ENCODE data around the gene IGFBPL1. TPM values are rescaled to one million over a fixed set of nuclear protein-coding genes. Genes with fewer than 3 reads are reported as not detected.
"Not testable (repeated sequence)": the region's sequence is repeated elsewhere in the genome, so short reads cannot be mapped to it uniquely, and the experiment has no call there.

Gene IGFBPL1
- polyA plus RNA-seq (ENCODE audit: insufficient read length in 4 of 4): 1 to 10 TPM; 1.0 to 2.1 (median 1.8) TPM

- DNase-seq (ENCODE audit: low read depth in 4 of 4, low spot score in 2 of 4): peak in 2 of 4 donors; percentile 13 to 24
Observed at GRCh38 chr9:38423973-38424843, at the start of gene IGFBPL1. IGFBPL1 (minus strand) TSS chr9:38424454; CDS start chr9:38424424, 30 bp downstream.

DNA sequence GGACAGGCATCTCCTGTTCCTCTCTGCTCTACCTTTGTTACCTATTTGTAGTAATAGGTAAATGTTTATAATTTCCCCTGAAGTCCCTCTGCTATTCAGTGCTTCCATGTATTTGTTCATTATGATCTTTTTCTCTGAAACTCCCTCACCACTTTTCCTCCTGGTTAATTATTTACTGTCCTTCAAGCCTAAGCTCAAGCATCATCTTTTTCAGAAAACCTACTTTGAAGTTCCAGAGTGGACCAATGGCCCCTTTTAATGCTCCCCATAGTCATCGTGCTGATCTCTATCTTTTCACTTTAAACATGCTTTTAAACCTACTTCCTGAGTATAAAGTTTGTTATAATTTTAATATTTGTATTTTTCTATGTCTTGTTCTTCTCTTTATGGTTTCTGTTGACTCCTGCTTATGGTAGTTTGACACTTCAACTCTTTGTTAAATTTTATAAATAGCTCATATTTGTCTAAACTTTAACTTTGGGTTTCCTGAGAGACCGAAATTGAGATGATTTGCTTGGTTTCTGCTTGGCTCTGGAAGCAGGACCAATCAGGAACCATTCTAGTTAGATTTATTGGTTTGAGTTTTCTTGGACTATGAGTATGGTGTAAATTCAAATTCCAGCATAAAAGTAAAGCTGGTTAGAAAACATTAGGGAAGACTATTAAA, 48.5 kb upstream of the IGFBPL1 start:
- DNase-seq (ENCODE audit: low read depth in 4 of 4, low spot score in 2 of 4): not testable (repeated sequence)

DNA sequence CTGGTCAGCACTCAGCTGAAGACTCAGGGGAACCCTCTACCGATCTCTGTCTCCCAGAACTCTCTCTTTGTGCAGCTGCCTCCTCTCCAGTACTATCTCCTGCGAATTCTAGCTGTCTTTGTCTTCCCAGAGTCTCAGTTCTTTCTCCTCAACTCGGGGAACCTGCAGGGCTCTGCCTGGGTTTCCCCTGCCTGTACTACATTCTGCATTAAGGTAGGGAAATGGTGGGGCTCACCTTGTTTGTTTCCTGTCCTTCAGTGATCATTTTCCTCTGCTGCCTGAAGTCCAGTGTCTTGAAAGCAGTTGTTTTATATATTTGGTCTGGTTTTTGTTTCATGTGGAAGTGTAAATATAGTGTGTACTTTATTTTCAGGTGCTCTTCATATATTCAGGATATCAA, 43.1 kb upstream of the IGFBPL1 start:
- DNase-seq (ENCODE audit: low read depth in 4 of 4, low spot score in 2 of 4): no peak

- DNase-seq (ENCODE audit: low read depth in 4 of 4, low spot score in 2 of 4): no peak
Observed at GRCh38 chr9:38453835-38454234, 29.6 kb upstream of the IGFBPL1 start.

DNA sequence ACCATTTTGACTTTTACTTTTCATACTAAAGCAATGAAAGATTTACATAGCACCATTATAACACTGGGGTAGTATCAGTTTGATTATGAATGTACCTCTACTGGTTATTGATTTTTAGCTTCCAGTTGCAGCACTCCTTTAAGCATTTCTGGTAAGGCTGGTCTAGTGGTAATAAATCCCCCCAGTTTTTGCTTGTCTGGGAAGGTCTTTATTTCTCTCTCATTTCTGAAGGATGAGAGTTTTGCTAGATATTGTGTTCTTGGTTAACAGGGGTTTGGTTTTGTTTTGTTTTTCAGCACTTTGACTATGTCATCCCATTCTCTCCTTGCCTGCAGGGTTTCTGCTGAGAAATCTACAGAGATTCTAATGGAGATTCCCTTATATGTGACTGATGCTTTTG, 26.9 kb upstream of the IGFBPL1 start:
- DNase-seq (ENCODE audit: low read depth in 4 of 4, low spot score in 2 of 4): no peak

GRCh38 chr9:38447703-38448102, 23.4 kb upstream of the IGFBPL1 start:
- no peak for DNase-seq (ENCODE audit: low read depth in 4 of 4, low spot score in 2 of 4)

DNA sequence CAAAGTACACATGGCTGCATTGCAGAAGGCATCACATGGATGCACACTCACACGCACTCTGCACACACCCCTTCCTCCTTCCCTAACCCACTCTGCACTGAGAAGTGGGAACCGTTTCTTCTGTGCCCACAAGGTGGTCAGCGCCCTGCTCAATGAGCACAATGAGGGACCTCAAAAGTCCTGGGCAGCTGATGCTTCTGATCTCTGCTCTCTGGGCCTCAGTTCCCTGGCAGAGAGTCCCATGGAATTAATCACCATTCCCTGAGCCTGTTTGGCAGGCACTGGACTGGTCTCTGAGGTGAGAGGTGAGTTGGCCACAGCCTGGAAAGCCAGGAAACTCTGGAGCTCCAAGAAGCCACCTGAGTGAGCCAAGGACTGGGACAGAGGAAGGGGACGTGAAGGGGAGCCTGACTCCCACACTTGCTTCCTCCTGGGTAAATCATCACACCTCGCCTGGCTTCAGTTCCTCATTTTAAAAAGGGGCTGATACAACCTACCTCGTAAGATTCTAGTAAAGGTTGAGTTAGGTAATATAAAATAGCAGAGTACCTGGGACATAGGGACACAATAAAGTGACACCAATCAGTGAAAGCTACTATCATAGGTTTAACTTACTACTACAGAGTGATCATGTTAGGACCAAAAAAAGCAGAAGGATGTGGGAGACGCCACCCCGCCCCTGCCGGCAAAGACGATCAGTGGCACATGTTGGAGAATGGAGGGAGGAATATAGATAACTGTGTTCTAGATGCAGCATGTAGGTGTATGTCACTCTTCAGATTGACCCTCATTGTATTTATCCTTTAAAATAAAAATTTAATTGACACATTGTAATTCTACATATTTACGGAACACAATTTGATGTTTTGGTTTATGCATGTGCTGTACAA, 21.1 kb upstream of the IGFBPL1 start:
- no peak for DNase-seq (ENCODE audit: low read depth in 4 of 4, low spot score in 2 of 4)

DNA sequence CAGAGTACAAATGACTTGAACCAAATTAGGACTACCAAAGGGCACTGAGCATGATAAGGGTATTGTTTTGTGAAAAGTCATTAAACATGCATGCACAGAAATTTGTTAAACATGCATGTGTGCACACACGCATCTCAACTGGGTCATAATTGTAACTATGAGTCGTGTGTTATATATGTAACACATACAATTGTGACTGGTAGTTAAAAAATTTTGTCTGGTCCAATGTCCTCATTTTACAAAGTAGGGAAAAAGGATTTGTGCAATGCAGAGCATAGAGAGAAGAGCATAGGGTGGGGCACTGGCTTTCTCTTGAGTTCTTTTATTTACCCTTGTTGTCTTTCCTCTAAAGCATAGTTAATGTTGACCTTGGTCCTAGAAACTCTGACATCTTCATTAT, 19.3 kb upstream of the IGFBPL1 start:
- no peak for DNase-seq (ENCODE audit: low read depth in 4 of 4, low spot score in 2 of 4)

DNA sequence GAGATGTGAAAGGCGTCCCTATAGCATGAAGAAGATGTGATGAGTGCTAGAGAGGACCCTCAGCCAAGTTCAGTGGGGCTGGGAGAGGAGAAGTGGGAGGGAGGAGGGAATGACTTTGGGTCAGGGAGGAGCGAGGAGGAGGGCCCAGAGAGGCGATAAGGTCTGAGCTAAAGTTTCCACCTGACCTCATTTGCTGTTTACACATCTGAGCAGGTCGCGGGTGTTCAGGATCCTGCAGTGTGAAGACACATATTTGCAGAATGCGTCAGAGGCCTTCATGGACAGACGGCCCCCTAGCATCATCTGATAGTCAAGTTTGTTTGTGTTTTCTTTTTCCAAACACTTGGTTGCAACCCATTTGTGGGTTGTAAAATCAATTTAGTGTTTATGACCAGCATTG, 18.9 kb upstream of the IGFBPL1 start:
- no peak for DNase-seq (ENCODE audit: low read depth in 4 of 4, low spot score in 2 of 4)

DNA sequence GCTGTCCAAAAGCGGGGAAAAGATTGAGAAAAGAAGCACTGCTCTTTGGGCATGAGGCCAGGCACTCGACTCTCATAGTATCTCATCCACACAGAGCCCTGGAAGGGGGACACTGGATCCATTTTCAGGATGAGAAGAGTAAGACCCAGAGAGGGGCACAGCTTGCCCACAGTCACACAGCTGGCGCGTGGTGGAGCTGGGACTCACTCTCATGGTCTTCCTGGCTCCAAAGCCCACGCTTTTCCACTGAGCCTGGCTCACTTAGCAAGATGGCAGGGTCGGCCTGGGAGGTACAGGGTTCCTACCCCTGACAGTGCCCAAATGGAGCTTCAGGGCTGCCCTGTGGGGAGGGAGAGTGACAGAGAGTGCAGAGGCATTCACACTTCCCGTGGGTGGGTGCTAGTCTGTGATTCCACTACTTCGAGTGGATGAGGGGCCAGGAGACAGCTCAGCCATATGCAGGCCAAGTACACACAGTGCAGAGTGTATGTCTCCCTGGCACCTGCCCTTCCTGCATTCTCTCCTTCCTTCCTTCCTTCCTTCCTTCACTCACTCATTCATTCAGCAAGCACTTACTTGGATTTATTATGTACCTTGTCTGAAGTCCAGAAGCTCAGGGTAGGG, 18.3 kb upstream of the IGFBPL1 start:
- no peak for DNase-seq (ENCODE audit: low read depth in 4 of 4, low spot score in 2 of 4)

- no peak for DNase-seq (ENCODE audit: low read depth in 4 of 4, low spot score in 2 of 4)
Observed at GRCh38 chr9:38441347-38442085, 17.3 kb upstream of the IGFBPL1 start.

GRCh38 chr9:38440516-38440915, 16.3 kb upstream of the IGFBPL1 start:
- no peak for DNase-seq (ENCODE audit: low read depth in 4 of 4, low spot score in 2 of 4)

- no peak for DNase-seq (ENCODE audit: low read depth in 4 of 4, low spot score in 2 of 4)
Observed at GRCh38 chr9:38439916-38440301, 15.7 kb upstream of the IGFBPL1 start.

GRCh38 chr9:38439291-38439915, 15.1 kb upstream of the IGFBPL1 start:
- no peak for DNase-seq (ENCODE audit: low read depth in 4 of 4, low spot score in 2 of 4)

DNA sequence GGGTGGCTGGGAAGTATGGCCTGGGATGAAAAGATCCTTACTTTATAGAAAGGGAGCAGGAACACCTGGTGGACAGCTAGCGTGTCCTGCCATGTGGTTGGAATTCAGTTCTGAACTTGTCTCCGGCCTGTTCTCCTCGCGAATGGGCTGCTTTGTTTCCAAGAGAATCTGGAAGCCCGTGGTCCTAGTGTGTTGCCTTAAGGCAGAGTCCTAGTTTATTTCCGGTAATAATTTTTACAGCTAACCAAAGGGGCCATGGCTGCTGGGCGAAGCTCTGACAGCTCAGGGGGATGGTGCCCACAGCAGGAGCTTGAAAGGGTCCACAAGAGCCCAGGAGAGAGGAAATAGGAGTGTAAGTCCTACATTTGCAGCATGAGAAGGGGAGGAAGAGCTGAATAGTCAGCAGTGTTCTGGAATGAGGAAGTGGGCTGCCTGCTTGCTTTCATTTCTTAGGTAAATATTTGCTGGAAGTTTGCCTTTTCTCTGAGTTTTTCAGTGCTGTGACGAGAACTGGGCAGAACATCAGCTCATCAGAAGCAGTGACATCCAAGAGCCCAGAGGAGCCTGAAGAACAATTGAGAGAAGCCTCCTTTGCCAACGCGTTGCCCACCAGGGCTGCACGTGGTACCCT, 13.1 kb upstream of the IGFBPL1 start:
- no peak for DNase-seq (ENCODE audit: low read depth in 4 of 4, low spot score in 2 of 4)

DNA sequence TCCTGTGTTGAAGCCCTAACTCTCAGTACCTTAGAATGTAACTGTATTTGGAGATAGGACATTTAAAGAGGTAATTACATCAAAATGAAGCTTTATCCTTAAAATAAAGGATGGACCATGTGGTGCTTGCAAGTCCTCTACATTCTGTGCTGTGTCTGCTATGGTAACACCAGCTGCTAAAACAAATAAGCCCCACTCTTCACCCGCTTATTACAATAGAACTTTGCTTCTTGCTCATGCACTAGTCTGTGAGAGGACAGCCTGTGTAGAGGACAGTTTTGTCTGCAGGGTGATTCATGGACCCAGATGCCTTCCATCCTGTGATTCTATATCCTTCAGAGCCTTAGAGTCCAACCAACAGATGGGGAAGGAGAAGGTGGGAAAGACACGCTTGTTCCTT, 12.5 kb upstream of the IGFBPL1 start:
- DNase-seq (ENCODE audit: low read depth in 4 of 4, low spot score in 2 of 4): no peak

DNA sequence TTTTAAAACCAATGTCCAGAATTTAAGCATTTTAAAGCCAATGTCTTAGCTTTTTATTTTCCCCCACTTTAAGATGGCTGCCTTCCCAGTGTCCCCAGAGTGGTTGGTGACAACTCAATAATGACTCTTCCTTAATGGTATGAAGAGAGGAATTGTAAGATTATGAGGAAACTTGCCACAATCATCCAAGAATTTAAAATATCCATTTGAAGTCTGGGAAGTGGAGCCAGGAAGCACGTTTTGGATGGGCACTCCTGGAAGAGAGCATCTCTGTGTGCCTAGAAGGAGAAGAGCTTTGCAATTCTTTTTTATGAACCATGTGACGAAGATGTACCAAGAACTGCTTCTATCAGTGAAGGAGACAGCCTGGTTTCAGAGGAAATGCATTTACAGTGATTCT, 11.3 kb upstream of the IGFBPL1 start:
- no peak for DNase-seq (ENCODE audit: low read depth in 4 of 4, low spot score in 2 of 4)

DNA sequence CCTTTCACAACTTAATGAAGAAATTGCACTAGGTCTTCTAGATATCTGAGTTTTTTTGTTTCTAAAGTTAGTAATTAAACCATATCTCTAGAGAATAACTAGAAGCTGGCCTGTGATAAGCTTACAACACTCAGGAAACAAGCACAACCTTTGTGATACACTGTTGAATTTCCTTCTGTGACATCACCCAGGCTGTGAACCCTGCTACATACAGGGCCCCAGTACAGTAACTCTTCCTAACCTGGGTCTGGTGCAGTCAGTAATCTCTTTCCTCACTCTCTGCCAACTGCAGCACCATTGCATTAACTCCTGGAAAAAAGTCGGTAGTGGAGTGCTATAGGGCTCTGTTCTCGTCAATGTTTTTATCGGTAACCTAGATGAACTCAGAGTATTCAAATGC, 10.6 kb upstream of the IGFBPL1 start:
- DNase-seq (ENCODE audit: low read depth in 4 of 4, low spot score in 2 of 4): no peak

DNA sequence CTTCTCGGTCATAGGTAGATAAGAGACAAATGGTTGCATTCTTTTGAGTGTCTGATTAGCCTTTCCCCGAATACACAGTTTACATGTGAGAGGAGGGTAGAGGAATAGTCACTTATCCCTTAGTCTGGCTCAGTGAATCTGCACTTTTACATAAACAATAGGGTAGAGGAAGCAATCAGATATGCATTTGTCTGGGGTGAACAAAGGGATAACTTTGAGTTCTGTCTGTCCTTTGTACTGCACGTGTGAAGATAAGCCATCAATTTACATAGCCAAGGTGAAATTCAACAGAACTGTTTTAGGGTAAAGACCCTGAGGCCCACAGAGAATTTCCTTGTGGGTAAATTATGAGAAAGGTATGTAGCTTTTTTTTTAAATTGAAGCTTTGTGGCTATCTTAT, 10.1 kb upstream of the IGFBPL1 start:
- no peak for DNase-seq (ENCODE audit: low read depth in 4 of 4, low spot score in 2 of 4)
